ENCODE measurements around the gene KCNK15.

The KCNK15 gene

GRCh38 chr20:44781118-44781517 lies 35.5 kb downstream of the KCNK15 start:
- no peak for DNase-seq (ENCODE audit: low spot score)
- TF ChIP-seq CTCF (IDR thresholded peaks at IDR 0.05; ENCODE audit: extremely low read depth, missing control alignments): no peak

- DNase-seq (ENCODE audit: low spot score): no peak
- no peak for TF ChIP-seq CTCF (IDR thresholded peaks at IDR 0.05; ENCODE audit: extremely low read depth, missing control alignments)
Observed at GRCh38 chr20:44781791-44782190, 36.1 kb downstream of the KCNK15 start.

GRCh38 chr20:44784688-44785087 lies 39.0 kb downstream of the KCNK15 start:
- no peak for DNase-seq (ENCODE audit: low spot score)

GRCh38 chr20:44785768-44786167 lies 40.1 kb downstream of the KCNK15 start:
- TF ChIP-seq CTCF (IDR thresholded peaks at IDR 0.05; ENCODE audit: extremely low read depth, missing control alignments): no peak
- no peak for DNase-seq (ENCODE audit: low spot score)

More at GRCh38 chr20:44784688-44785087, 39.0 kb downstream of the KCNK15 start:
- TF ChIP-seq CTCF (IDR thresholded peaks at IDR 0.05; ENCODE audit: extremely low read depth, missing control alignments): no peak

- no peak for TF ChIP-seq CTCF (IDR thresholded peaks at IDR 0.05; ENCODE audit: extremely low read depth, missing control alignments)
- no peak for DNase-seq (ENCODE audit: low spot score)
Observed at GRCh38 chr20:44787299-44787698, 41.6 kb downstream of the KCNK15 start.

GRCh38 chr20:44788706-44789456 lies 43.2 kb downstream of the KCNK15 start:
- no peak for DNase-seq (ENCODE audit: low spot score)
- no peak for TF ChIP-seq CTCF (IDR thresholded peaks at IDR 0.05; ENCODE audit: extremely low read depth, missing control alignments)

- no peak for TF ChIP-seq CTCF (IDR thresholded peaks at IDR 0.05; ENCODE audit: extremely low read depth, missing control alignments)
Observed at GRCh38 chr20:44790638-44791393, 45.2 kb downstream of the KCNK15 start.

More at GRCh38 chr20:44790638-44791393, 45.2 kb downstream of the KCNK15 start:
- DNase-seq (ENCODE audit: low spot score): no peak

Data from GM20000 (cell line).